IMR-90 (cell line): ENCODE data around the gene KRT86. TPM values are rescaled to one million over a fixed set of nuclear protein-coding genes. Genes with fewer than 3 reads are reported as not detected.
A peak's percentile ranks its signal among the peaks of the same experiment; 100 is the strongest.

ENCODE experiments used
- ATAC-seq: fragments of 200-7000 bp; cut with Tn5 transposase; 2 replicates; pipeline ENCODE4 v1.9.1; 2020; ENCODE audit warnings: low read depth, mild to moderate bottlenecking, moderate library complexity
- BruUV-seq: library from RNA; stranded (reverse); fragments of 400-500 nt; replicated peaks from 2 replicates; lab custom pipeline; 2021; lab: Mats Ljungman, UMichigan
- CTCF ChIA-PET: fragments of 300-600 bp; formaldehyde crosslinking; extraction: SDS; loops from one replicate; lab custom pipeline; 2021; ENCODE audit warnings: antibody characterized with exemption; lab: Yijun Ruan, JAX
- POLR2A ChIA-PET: fragments of 300-600 bp; sonication (Branson Sonifier 250); formaldehyde crosslinking; loops from one replicate; lab custom pipeline; 2022; ENCODE audit warnings: antibody characterized with exemption; ENCODE audit not compliant: unreplicated experiment; lab: Charles Lee
- DNase-seq: peaks from one replicate; pipeline ENCODE4 v3.0.0; 2013
- H2AFZ ChIP-seq: replicated peaks from 2 replicates; pipeline ENCODE3; 2013; ENCODE audit warnings: low read length, mild to moderate bottlenecking; ENCODE audit not compliant: poor library complexity
- H2AK5ac ChIP-seq: 2 replicates; pipeline ENCODE4 v1.6.1; 2013; ENCODE audit warnings: low read depth, low read length, inconsistent platforms
- H2AK9ac ChIP-seq: replicated peaks from 2 replicates; pipeline ENCODE3; 2013; ENCODE audit warnings: mild to moderate bottlenecking, low read depth, low read length, moderate library complexity; ENCODE audit not compliant: poor library complexity
- H2BK120ac ChIP-seq: 2 replicates; pipeline ENCODE4 v1.6.1; 2013; ENCODE audit warnings: low read depth, low read length, inconsistent platforms
- H2BK15ac ChIP-seq: 3 replicates; pipeline ENCODE4 v1.6.1; 2013; ENCODE audit warnings: low read depth, low read length, inconsistent platforms
- H2BK20ac ChIP-seq: 2 replicates; pipeline ENCODE4 v1.6.1; 2013; ENCODE audit warnings: low read depth, mild to moderate bottlenecking, inconsistent platforms, low read length, moderate library complexity
- H2BK5ac ChIP-seq: 2 replicates; pipeline ENCODE4 v1.6.1; 2013; ENCODE audit warnings: mild to moderate bottlenecking, low read depth, low read length, inconsistent platforms; ENCODE audit not compliant: poor library complexity, severe bottlenecking
- H3K14ac ChIP-seq: replicated peaks from 2 replicates; pipeline ENCODE4 v1.6.1; 2013; ENCODE audit warnings: low read depth, low read length, inconsistent platforms
- H3K18ac ChIP-seq: 2 replicates; pipeline ENCODE4 v1.6.1; 2013; ENCODE audit warnings: low read depth, low read length, control low read depth
- H3K23ac ChIP-seq: 2 replicates; pipeline ENCODE4 v1.6.1; 2013; ENCODE audit warnings: low read depth, low read length, inconsistent platforms
- H3K27ac ChIP-seq: 2 replicates; pipeline ENCODE4 v1.5.1; 2013; ENCODE audit warnings: mild to moderate bottlenecking, control low read depth, low read length; ENCODE audit not compliant: insufficient read depth
- H3K27me3 ChIP-seq: 2 replicates; pipeline ENCODE4 v1.6.1; 2013; ENCODE audit warnings: low read length; ENCODE audit not compliant: control insufficient read depth, insufficient read depth
- H3K36me3 ChIP-seq: 2 replicates; pipeline ENCODE4 v1.6.1; 2013; ENCODE audit warnings: low read length, mixed read lengths; ENCODE audit not compliant: control insufficient read depth, insufficient read depth
- H3K4ac ChIP-seq: 2 replicates; pipeline ENCODE4 v1.6.1; 2013; ENCODE audit warnings: low read depth, low read length, inconsistent platforms
- H3K4me1 ChIP-seq: 2 replicates; pipeline ENCODE4 v1.6.1; 2013; ENCODE audit warnings: low read length, mixed read lengths; ENCODE audit not compliant: control insufficient read depth, insufficient read depth
- H3K4me2 ChIP-seq: 2 replicates; pipeline ENCODE4 v1.6.1; 2013; ENCODE audit warnings: low read depth, mild to moderate bottlenecking, control low read depth, low read length, moderate library complexity
- H3K4me3 ChIP-seq: 2 replicates; pipeline ENCODE4 v1.5.1; 2013; ENCODE audit warnings: low read depth, mild to moderate bottlenecking, control low read depth, low read length, moderate library complexity; ENCODE audit not compliant: insufficient read depth
- H3K56ac ChIP-seq: 2 replicates; pipeline ENCODE4 v1.6.1; 2013; ENCODE audit warnings: low read length, inconsistent platforms; ENCODE audit not compliant: insufficient read depth; ENCODE audit errors: extremely low read depth
- H3K79me1 ChIP-seq, 2 experiments: 2 replicates each; pipeline ENCODE4 v1.6.1; 2013; ENCODE audit warnings: low read length in 2 of 2, inconsistent platforms in 1 of 2, low read depth in 1 of 2
- H3K9ac ChIP-seq: 2 replicates; pipeline ENCODE4 v1.6.1; 2013; ENCODE audit warnings: low read depth, low read length, control low read depth
- H3K9me1 ChIP-seq: 2 replicates; pipeline ENCODE4 v1.6.1; 2013; ENCODE audit warnings: low read length, inconsistent platforms; ENCODE audit not compliant: insufficient read depth
- H3K9me3 ChIP-seq: 2 replicates; pipeline ENCODE4 v1.6.1; 2013; ENCODE audit warnings: low read length; ENCODE audit not compliant: control insufficient read depth, insufficient read depth
- H4K20me1 ChIP-seq: 2 replicates; pipeline ENCODE4 v1.6.1; 2013; ENCODE audit warnings: low read length, inconsistent platforms; ENCODE audit not compliant: insufficient read depth
- H4K5ac ChIP-seq: 2 replicates; pipeline ENCODE4 v1.6.1; 2013; ENCODE audit warnings: mild to moderate bottlenecking, low read depth, low read length, control low read depth
- H4K8ac ChIP-seq, 2 experiments: 2 replicates each; pipeline ENCODE4 v1.6.1; 2013; ENCODE audit warnings: low read depth in 2 of 2, low read length in 2 of 2, control low read depth in 1 of 2, inconsistent platforms in 1 of 2
- H4K91ac ChIP-seq: 2 replicates; pipeline ENCODE4 v1.6.1; 2013; ENCODE audit warnings: low read depth, low read length, inconsistent platforms; ENCODE audit not compliant: insufficient read depth
- BHLHE40 ChIP-seq: fragments of 150-350 bp; IDR thresholded peaks from 2 replicates; pipeline ENCODE4 v1.6.1; 2016; ENCODE audit warnings: mild to moderate bottlenecking, low read depth, low read length
- CHD1 ChIP-seq: IDR thresholded peaks from 2 replicates; pipeline ENCODE4 v1.6.1; 2012; ENCODE audit warnings: low read depth, low read length, improper control_type of control experiment
- CTCF ChIP-seq: conservative IDR thresholded peaks from 2 replicates; pipeline ENCODE4 v1.5.1; 2012; ENCODE audit warnings: mild to moderate bottlenecking, low read depth, low read length, improper control_type of control experiment
- ELK1 ChIP-seq: fragments of 150-350 bp; IDR thresholded peaks from 2 replicates; pipeline ENCODE4 v1.6.1; 2016; ENCODE audit warnings: low read depth, mild to moderate bottlenecking, low read length, moderate library complexity, borderline replicate concordance
- FOS ChIP-seq: fragments of 150-350 bp; IDR thresholded peaks from 2 replicates; pipeline ENCODE4 v1.6.1; 2016; ENCODE audit warnings: low read depth, low read length
- MAFK ChIP-seq: IDR thresholded peaks from 2 replicates; pipeline ENCODE4 v1.6.1; 2012; ENCODE audit warnings: low read depth, low read length, improper control_type of control experiment
- MAZ ChIP-seq: IDR thresholded peaks from 2 replicates; pipeline ENCODE4 v1.6.1; 2012; ENCODE audit warnings: low read depth, mild to moderate bottlenecking, low read length, improper control_type of control experiment, moderate library complexity, borderline replicate concordance
- MXI1 ChIP-seq: IDR thresholded peaks from 2 replicates; pipeline ENCODE4 v1.6.1; 2012; ENCODE audit warnings: low read depth, mild to moderate bottlenecking, low read length, moderate library complexity, borderline replicate concordance
- NFE2L2 ChIP-seq: fragments of 150-350 bp; IDR thresholded peaks from 2 replicates; pipeline ENCODE4 v1.6.1; 2016; ENCODE audit warnings: low read depth, mild to moderate bottlenecking, low read length
- POLR2A ChIP-seq: IDR thresholded peaks from 2 replicates; pipeline ENCODE4 v1.6.1; 2012; ENCODE audit warnings: mild to moderate bottlenecking, low read depth, low read length
- RAD21 ChIP-seq: IDR thresholded peaks from 2 replicates; pipeline ENCODE4 v1.6.1; 2012; ENCODE audit warnings: low read length, improper control_type of control experiment
- RCOR1 ChIP-seq: IDR thresholded peaks from 2 replicates; pipeline ENCODE4 v1.6.1; 2012; ENCODE audit warnings: mild to moderate bottlenecking, low read length, improper control_type of control experiment; ENCODE audit not compliant: insufficient replicate concordance
- RFX5 ChIP-seq: IDR thresholded peaks from 2 replicates; pipeline ENCODE4 v1.8.0; 2012; ENCODE audit warnings: low read depth, mild to moderate bottlenecking, low read length, moderate library complexity
- SMC3 ChIP-seq: fragments of 150-350 bp; IDR thresholded peaks from 2 replicates; pipeline ENCODE4 v1.6.1; 2016; ENCODE audit warnings: low read depth, mild to moderate bottlenecking, antibody characterized with exemption, low read length, moderate library complexity
- USF2 ChIP-seq: fragments of 150-350 bp; IDR thresholded peaks from 2 replicates; pipeline ENCODE4 v1.6.1; 2017; ENCODE audit warnings: mild to moderate bottlenecking, antibody characterized with exemption, low read length, low read depth
- WGBS, 2 experiments: methylation state at CpG; one replicate each; pipeline versions ENCODE4 v1.1.5 to v1.1.7; 2013; ENCODE audit warnings: missing lambda C conversion rate in 2 of 2; ENCODE audit not compliant: insufficient read length in 1 of 2; ENCODE audit errors: extremely low coverage in 2 of 2; 5-methylcytosine and 5-hydroxymethylcytosine counted together
- dilution Hi-C: fragments of 300-500 bp; cut with HindIII; formaldehyde crosslinking; loops from one replicate; pipeline ENCODE4 v1.14.3; 2018; ENCODE audit warnings: low sequenced_read_pairs; ENCODE audit not compliant: unreplicated experiment
- in situ Hi-C: fragments of 300-500 bp; cut with MboI; formaldehyde crosslinking; loops from 3 replicates; pipeline ENCODE4 v1.14.3; 2019; ENCODE audit warnings: low sequenced_read_pairs, inconsistent platforms, mixed read lengths
- intact Hi-C: fragments of 100-400 bp; cut with micrococcal nuclease; formaldehyde crosslinking; loops from 2 replicates; pipeline ENCODE4 v1.10.0; 2022
- polyA plus RNA-seq, 3 experiments: library from polyadenylated mRNA; depleted of rRNA; stranded (reverse); fragments of >200 nt; gene quantifications; 2 replicates each; pipeline ENCODE4 v1.2.3, GENCODE V29; 2012; ENCODE audit warnings: low replicate concordance in 1 of 3
- total RNA-seq: library from RNA; depleted of rRNA; stranded (reverse); fragments of >200 nt; gene quantifications from 2 replicates; pipeline ENCODE4 v1.2.3, GENCODE V29; 2012

Gene KRT86
- total and polyA plus RNA-seq, 2 of the 4 experiments (the other 2 are of a cell fraction) = not detected

GRCh38 chr12:52238207-52238840 lies 36.1 kb upstream of the KRT86 start:
- Histone ChIP-seq H3K56ac (no peak overlapping the region), H3K9ac (no peak overlapping the region), H4K20me1 (no peaks in the 10 kb centered on the region), H3K9me3 (no peaks in the 10 kb centered on the region), H2BK120ac (0 out of 2 replicates have a peak overlapping the region, but pooled peaks have one; percentile 40), H3K79me1 (0 out of 4 replicates have a peak, but pooled peaks cover 0 to under 1% of the 10 kb centered on the region in 2 experiments), H3K27ac (no peak overlapping the region), H4K91ac (peak overlapping the region; percentile 20; the same call in 1 of the 2 replicates), H3K27me3 (no peaks in the 10 kb centered on the region), H2AFZ (peak overlapping the region; percentile 28), H4K8ac (no peak overlapping the region), H3K4me1 (peaks cover 5% of the 10 kb centered on the region), H3K18ac (no peak overlapping the region), H3K4me2 (no peak overlapping the region), H2BK20ac (0 out of 2 replicates have a peak overlapping the region, but pooled peaks have one; percentile 25), H3K23ac (no peak overlapping the region), H2AK9ac (no peak overlapping the region), H3K36me3 (no peaks in the 10 kb centered on the region), H2AK5ac (peak overlapping the region; percentile 70; the same call in 1 of the 2 replicates), H2BK5ac (no peak overlapping the region), H4K5ac (no peak overlapping the region), H3K9me1 (peaks cover 9% of the 10 kb centered on the region), H3K4me3 (no peak overlapping the region), H3K14ac (no peak overlapping the region; the same call in 1 of the 2 replicates), H2BK15ac (no peak overlapping the region), H3K4ac (peak overlapping the region; percentile 27; the same call in 1 of the 2 replicates)
- POLR2A ChIA-PET = interaction anchor here (0.8 kb wide), 1 partner anchor 41 kb away, joined by 3 read pairs; no protein-coding TSS in a partner anchor
- ATAC-seq (no peak), DNase-seq (no peak)
- CTCF ChIA-PET = interaction anchor here (1.1 to 2.7 kb wide), 2 partner anchors 41 to 82 kb away, joined by 3 to 14 read pairs; no protein-coding TSS in a partner anchor
- in situ Hi-C loops = no loop called here
- dilution Hi-C loops = no loop called here
- no CpG with 5 or more reads among the region's 4 CpGs for WGBS, 2 experiments
- intact Hi-C loops = no loop called here
- no TSS peak for BruUV-seq
- TF ChIP-seq RFX5 (no peak), CHD1 (no peak), MAZ (no peak), POLR2A (no peak), RAD21 (no peak), RCOR1 (no peak), USF2 (no peak), SMC3 (no peak), FOS (no peak), CTCF (no peak), MXI1 (no peak), ELK1 (no peak), NFE2L2 (no peak), BHLHE40 (no peak), MAFK (no peak)
